NCI-H2107 treated with DMSO at 0.1 percent for 48 hours (cell line): Measurements from ENCODE around the gene FNDC3B.

ENCODE experiments used
- DNase-seq: peaks from one replicate; lab custom pipeline; 2025; ENCODE audit not compliant: unreplicated experiment; lab: John Stamatoyannopoulos, UW

FNDC3B gene

DNA sequence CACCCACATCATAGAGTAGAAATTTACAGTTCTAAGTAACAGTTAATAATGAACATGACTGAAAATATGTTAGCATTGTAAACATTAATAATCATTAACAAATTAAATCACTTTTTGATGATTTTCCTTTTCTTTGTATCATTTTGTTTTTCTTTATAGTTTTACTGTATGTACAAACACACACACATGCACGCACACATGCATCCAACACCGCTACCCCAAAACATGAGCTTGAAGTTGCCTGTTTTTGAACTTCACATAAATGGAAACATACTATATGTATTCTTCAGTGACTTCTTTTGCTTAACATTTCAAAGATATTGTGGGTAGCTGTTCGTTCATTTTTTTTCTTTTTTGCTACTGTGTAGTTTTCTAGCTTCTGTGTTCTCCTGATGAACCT lies 123.9 kb downstream of the FNDC3B start:
- no peak for DNase-seq

DNA sequence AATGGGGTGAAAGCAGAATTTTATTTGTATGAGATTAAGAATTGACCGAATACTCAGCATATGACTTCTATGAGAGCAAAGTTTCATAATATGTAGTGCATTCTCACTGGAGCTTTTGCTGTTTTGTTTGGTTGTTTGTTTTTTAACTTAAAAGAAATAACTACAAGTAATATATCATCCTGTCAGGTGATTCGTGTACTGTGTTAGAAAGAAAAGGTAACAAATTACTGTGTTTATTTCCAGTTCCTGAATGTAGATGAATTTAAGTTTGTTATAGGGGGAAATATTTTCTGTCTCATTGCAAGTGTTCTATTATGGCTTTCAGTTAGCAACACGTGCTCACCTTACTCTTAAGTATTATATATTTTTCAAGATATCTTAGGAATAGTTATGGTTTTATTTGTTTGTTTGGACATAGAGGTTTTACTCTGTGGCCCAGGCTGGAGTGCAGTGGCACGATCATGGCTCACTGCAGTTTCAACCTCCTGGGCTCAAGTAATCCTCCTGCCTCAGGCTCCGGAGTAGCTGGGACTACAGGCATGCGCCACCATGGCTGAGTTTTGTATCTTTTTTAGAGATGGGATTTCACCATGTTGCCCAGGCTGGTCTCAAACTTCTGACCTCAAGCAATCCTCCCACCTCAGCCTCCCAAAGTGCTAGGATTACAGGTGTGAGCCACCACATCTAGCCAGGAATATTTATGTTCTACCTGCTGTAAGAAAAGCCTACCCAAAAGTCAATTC lies 125.4 kb downstream of the FNDC3B start:
- DNase-seq = no peak

DNA sequence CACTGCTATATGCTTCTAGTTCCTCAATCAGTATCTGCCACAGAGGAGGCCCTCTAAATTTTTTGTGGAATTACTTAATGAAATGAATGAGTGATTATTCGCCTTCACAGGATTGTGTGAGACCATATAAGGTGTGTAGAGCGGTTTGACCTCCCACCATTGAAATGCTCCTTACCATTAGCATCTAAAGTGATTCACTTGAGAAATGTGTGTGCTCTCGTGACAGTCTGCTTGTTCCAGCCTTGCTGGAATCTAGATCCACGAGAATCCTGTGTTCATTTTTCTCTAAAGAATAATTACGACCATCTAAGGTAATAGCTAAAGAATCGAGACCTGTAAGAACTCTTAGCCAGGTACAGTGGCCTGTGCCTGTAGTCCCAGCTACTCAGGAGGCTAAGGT lies 126.9 kb downstream of the FNDC3B start:
- no peak for DNase-seq

DNA sequence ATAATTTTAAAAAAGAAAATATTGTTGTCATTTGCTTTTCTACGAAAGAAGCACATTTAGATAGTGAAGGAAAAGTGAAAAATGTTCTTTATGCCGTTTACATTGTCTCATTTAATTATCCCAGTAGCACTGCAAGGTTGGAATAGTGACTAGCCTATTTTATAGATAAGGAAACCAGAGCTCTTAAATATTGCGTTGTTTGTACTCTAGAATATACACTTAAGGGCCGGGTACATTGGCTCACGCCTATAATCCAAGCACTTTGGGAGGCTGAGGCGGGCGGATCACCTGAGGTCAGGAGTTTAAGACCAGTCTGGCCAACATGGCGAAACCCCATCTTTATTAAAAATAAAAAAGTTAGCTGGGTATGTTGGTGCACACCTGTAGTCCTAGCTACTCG lies 127.5 kb downstream of the FNDC3B start:
- DNase-seq = no peak

DNA sequence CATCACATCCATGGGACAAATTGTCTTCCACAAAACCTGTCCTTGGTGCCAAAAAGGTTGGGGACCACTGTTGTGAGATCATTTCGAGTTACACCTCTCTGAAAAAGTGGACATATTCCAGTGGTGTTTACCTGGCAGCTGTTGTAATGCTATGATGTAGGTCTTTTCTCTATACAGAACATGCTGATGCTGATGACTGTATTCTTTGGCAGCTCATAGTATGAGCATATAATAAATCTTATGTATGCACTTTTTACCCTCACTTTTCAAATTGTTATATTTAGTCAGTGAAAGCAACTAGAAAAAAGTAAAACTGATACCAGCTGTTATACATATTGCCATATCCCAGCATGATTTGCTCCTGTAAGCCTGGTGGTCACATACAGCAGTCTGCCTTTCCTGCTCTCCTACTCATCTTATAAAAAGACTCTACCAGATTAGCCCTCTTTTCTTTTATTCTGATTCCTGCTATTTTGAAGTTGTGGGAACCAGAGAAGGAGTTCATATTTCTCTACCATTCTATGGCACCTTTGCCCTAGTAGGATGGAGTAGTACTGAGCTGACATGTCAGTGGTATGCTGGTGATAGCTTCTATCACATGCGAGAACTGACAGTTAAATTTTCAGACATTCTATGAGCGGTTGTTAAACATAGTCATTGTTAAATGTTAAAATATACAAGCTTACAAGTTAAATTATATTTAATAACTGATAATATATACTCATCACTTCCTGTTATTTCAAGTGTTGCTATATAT lies 128.7 kb downstream of the FNDC3B start:
- DNase-seq = no peak

DNA sequence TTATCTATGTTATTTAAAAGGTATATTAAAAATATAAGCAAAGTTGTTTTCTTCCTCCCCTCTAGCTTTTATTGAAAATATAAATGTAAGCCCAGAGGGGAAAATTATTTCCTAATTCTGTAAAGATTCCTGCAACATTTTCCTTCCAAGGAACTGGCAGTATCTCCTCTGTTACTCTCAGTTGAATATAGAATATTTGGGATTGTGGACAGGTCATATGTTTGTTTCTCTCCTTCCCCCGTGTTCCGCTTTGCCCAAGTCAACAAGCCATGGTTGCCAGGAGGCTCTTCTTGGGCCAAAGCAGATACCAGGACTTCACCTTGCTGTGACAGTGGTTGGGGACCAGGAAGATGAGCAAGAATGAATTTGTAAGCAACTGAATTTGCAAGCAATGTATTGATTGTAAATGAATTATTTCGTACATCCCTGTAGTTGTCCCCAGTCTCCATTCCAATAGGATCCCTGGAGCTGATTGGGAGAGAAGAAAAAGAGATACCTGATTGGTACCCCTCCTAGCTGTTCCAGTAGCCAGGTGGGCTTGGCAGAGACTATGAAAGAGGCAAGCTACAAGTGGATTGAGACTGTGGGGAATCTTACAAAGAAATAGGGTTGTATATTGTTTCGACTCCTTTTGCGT lies 130.8 kb downstream of the FNDC3B start:
- DNase-seq = no peak

DNA sequence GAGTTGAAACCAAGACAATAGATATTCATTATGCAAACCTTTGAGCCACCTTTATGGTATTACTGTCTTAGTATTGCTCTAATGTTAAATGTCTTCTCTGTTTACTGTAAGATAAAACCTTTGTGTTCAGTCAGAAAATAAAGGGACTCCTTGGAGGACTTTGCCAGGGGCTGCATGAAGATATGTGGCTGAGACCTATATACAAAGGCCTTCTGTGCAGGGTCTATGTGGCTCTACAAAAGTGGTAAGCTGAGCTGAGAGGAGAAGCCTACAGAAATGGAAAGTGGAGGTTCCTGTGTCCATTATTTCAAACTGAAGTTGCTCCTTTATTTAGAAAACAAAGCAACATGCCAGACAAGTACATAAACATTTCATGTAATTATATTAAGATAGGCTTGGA lies 131.5 kb downstream of the FNDC3B start:
- peak; percentile 87 for DNase-seq

DNA sequence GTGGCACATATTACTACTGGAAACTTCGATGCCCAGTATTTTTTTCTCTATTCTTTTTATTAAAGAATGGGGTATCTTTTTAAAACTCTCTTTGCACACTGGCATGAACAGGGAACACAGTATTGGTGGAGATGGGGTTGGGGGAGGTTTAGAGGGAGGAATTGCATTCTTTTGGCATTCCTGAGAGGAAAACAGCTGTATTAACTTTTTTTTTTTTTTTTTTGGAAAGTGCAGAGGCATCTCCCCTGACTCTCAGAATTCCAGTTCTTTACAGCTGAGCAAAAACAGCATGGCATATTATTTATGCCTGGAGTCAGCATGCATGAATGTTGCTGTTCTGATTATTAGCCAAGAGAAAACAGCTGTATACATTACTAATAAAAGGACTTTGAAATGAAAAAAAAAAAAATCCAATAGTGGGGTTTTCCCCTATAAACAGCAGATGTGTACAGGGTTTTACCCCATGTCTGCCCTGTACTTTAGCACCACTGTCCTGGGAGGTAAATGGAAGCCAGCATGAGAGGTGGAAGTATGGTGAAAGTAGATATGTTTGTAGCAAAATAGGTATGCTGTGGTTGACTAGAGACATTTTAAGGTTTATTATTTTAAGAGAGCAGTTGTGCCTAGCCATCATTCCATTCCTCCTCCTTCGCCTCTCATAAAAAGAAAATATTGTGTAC lies 132.2 kb downstream of the FNDC3B start:
- no peak for DNase-seq

DNA sequence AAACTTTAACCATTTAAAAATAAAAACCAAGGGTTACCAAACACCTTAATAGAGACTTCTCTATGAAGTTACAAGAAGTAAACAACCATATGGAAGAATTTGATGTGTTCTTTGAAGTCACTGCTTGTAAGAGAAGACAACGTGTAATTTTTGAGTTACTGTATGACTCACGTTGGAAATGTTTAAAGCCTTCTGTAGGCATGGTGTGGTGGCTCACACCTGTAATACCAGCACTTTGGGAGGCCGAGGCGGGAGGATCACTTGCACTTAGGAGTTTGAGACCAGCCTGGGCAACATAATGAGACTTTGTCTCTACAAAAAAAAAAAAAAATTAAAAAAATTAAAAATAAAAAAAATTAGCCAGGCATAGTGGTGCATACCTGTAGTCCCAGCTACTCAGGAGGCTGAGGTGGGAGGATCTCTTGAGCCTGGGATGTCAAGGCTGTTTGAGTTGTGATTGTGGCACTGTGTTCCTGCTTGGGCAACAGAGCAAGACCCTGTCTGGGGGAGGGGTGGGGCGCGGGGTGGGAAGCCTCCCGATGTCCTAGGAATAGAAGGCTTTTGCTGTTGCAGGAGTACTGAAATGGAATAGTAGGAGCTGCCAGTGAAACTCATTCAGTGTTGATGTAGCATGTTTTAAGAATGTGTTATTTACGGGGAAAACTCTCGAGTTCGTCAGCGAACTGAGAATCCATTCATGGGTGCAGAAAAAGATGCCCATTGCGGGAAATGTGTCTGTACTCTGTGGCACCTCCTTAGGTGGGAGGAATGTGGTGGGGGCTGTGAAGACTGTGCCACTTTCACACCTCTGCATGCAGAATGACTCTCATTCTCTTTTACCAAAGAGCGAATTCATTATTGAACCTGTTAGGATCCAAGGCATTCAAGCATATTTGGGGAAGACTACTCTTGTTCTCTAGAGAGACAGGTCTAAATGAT lies 134.2 kb downstream of the FNDC3B start:
- no peak for DNase-seq

DNA sequence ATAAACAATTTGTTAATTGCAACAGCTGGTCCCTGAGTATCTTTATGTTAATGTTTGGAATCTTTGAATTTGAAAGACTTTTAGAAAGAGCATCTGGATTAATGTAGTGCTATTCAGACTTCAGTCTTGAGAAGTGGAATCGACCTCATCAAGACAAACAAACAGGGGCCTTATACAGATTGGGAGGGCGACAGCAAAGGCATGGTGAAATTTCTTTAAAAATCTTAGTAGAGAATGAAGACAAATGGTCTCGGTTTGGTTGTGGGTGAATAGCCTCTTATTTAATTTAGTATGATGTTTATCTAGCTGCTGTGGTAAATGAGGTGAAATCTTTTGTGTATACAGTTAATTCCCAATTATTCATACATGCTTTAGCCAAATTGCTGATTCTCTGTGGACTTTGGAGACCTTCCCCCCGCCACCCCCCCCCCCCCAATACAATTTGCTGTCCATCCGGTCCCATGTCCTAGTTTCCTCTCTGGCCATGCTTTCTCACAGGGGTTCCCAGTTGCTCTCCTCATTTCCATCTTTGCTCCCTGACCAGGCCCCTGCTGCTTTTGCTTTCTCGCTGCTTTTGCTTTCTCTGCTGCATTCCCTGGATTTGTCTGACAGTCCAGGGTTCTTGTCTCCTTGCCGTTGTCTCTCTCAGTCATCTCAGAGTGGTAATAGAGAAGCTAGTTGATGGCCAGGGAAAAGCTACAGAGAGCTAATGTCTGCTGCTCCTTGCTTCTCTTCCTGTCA lies 135.3 kb downstream of the FNDC3B start:
- DNase-seq = no peak

DNA sequence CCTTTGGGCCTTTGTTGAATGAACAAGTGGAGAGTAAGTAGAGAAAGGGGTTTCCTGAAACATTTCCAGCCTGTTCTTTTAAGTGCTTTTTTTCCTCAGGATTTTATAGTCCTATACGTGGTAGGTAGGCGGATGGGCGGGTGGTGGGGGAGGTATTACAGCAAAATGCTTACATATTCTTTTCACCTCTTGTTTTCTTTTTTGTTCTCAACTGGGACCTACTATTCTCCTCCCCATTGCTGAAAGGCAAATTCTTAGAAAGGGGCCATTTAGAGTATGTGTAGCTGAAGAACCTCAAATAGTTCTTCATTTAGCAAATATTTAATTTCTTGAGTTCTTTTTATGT lies 135.8 kb downstream of the FNDC3B start:
- DNase-seq = no peak

DNA sequence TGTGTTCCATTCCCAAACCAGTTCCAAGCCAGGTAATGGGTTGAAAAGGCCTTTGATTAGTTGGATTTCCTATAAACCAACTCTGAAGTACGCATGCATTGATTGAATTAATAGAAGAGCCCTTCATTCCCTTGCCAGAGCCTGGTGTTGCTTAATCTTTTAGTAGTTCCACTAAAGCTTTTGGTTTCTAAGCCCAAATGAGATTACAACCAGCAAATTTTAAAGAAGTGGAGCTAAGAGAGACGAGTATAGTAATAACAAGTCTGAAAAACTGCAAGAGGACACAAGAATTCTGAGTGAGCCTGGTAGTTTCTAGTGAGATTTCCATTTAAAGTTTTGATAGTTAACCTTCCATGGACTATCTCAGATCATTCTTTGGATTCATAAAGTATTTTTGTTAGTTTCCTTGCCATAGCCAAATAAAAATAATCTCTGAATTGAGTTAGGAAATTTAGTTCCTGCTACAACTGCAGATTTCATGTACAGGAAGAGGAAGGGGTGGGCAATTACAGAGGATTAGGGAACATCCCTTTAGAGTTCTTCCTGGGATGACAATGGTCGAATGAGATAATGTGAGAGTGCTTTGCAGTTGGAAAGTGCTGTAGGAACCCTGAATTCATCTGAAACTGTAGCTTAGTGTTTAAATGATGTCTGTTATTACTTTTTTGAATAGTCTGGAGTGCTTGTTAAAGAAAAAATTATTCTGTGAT lies 136.8 kb downstream of the FNDC3B start:
- no peak for DNase-seq

DNA sequence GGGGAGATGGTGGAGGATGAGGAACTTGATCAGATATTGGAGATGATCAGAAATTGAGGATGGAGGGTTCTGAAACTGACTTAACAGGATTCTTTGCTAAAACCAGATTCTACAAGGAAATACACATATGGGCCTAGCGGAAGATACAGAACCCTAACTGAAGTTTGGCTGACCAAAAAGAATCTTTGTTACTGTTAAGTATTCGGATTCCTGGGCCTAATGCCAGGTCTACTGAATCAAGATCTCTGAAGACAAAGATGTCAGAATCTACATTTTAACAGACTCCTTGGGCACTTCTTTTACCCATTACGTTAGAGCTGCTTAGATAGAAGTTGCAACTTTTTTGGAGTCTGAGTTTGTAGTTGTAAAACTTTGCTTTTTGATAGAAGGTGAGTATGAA lies 137.7 kb downstream of the FNDC3B start:
- DNase-seq = no peak

DNA sequence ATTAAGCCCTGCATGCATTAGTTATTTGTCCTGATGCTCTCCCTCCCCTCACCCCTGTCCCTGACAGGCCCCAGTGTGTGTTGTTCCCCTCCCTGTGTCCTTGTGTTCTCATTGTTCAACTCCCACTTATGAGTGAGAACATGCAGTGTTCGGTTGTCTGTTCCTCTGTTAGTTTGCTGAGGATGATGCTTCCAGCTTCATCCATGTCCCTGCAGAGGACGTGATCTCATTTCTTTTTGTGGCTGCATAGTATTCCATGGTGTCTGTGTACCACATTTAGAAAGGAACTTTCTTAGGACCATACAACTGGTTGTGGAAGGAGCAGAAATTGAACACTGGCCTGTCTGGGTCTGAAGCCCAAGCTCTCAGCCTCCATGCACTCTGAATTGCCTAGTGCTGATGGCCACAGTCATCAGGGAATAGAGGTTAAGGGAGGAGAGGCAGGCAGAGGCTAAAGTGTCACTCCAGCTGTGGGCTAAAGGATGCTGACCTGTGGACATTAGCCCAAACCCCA lies 138.5 kb downstream of the FNDC3B start:
- DNase-seq = no peak

DNA sequence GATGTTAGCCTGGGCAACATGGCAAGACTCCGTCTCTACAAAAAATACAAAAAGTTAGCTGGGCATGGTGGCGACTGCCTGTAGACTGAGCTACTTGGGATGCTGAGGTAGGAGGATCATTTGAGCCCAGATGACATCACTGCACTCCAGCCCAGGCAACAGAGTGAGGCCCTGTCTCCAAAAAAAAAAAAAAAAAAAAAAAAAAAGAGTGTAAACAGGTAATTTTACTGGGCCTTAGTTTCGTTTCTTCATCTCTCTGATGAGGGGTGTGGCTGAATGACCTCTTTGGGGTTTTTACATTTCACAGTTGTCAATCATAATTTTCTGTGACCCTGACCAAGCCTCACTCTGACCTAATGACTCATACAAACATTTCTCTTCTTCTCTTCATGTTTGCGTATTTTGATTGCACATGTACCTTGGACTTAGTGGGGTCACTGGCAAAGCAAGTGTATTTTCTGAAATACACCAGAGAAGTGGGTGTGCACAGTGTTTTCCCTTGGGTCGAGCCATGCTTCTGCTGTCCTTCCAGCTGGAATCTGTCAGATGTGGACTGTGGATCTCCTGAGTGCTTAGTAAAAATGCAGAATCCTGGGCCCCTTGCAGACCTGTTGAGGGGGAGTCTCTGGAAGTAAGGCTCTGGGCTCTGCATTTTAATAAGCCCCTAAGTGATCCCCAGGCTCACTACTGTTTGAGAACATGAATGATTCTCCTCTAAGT lies 140.5 kb downstream of the FNDC3B start:
- no peak for DNase-seq

DNA sequence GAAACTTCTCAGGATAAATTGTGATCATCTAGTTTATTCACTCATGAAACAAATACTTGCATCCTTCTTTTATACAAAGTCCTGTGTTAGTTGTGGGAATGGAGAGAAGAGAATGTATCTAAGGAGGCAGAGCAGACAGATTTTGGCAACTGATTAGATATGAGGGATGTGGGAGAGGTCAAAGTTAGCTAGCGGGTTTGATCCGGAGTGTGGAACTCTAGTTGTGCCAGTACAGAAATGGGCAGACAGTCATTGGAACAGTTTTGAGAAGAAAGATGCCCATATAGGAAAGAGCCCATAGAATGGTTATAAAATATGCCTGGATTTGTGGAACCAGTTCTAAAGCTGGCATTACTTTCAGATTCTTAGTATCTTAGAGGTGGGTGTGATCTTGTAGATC lies 141.1 kb downstream of the FNDC3B start:
- no peak for DNase-seq

DNA sequence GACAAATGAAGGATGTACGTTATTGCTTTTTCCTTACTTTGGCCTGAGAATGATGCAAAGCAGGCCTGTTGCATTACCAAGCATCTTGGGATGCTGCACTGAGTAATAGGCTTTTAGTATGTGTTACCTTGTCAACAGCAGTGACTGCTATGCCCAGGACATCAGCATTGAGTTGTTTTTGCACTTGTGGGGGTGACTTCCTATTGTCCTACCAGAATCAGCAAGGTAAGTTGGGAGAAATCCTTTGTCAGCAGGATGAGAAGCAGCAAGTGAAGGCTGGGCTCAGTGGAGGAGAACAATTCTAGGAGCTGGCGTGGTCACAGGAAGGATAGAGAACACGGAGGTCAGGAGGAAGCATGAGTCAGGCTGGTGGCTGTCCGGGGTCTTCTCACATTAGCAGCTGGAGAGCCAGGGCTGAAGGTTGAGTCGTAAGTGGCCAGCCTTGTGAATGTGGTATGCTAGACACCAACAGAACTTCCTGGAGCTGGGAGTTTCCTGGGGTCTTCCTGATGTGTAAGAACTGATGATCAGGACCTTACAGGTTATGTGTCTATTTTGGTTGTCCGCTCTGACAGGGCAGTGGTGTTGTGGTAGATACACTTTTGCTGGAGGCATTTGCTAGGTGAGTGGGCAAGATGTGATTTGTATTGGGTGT lies 142.7 kb downstream of the FNDC3B start:
- no peak for DNase-seq

DNA sequence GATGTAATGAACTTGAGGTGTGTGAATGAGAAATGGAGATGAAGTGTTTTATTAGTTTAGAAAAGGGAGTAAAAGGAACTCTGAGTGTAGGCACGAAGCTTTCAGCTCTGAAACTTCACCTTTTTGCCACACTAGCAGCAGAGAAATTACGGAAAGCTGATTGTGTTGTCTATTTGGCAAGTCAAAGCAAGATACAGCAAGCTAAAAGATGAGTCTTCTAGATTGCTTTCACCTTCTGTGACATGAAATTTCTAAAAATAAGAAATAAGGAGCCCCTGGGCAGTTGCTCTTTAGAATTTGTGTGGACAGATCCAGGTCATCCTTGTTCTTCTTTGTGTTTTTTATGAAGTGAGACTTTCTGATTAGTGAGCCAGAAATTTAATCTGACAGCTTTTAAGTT lies 143.4 kb downstream of the FNDC3B start:
- no peak for DNase-seq
